Natural killer cell (primary cell): ENCODE results near the gene SUSD1. TPM values are rescaled to one million over a fixed set of nuclear protein-coding genes. Genes with fewer than 3 reads are reported as not detected.

Experiments used
- ATAC-seq, 3 donors: fragments of 150-1000 bp in 2 of 3; fragments of 200-7000 bp in 1 of 3; cut with Tn5 transposase; 1 replicate in 1 of 3; 2 replicates in 2 of 3; pipeline ENCODE4 v1.10.0; 2021; ENCODE audit warnings: mild to moderate bottlenecking in 2 of 3, moderate library complexity in 2 of 3
- DNase-seq, 2 donors: peaks; one replicate each; pipeline versions ENCODE4 v3.0.0 to v3.0.0-alpha.2; 2013 to 2021; ENCODE audit warnings: mixed read lengths in 1 of 2
- H3K27ac ChIP-seq: one replicate; pipeline ENCODE4 v1.5.1; 2013; ENCODE audit warnings: mild to moderate bottlenecking, low read length
- H3K27me3 ChIP-seq: one replicate; pipeline ENCODE4 v1.6.1; 2013; ENCODE audit warnings: low read length; ENCODE audit not compliant: control insufficient read depth, insufficient read depth
- H3K36me3 ChIP-seq: one replicate; pipeline ENCODE4 v1.6.1; 2013; ENCODE audit warnings: low read length; ENCODE audit not compliant: control insufficient read depth, insufficient read depth
- H3K4me1 ChIP-seq: one replicate; pipeline ENCODE4 v1.6.1; 2013; ENCODE audit warnings: low read length; ENCODE audit not compliant: control insufficient read depth, insufficient read depth
- H3K4me3 ChIP-seq: one replicate; pipeline ENCODE4 v1.5.1; 2013; ENCODE audit warnings: low read length
- H3K9me3 ChIP-seq: one replicate; pipeline ENCODE4 v1.6.1; 2013; ENCODE audit warnings: low read length; ENCODE audit not compliant: control insufficient read depth, insufficient read depth
- H3K27ac Mint-ChIP-seq, 2 donors: one replicate each; pipeline ENCODE4 v1.8.0; 2022; ENCODE audit warnings: mild to moderate bottlenecking in 2 of 2, mixed read lengths in 2 of 2, moderate library complexity in 1 of 2
- H3K27me3 Mint-ChIP-seq, 2 donors: one replicate each; pipeline ENCODE4 v1.8.0; 2022; ENCODE audit warnings: low read depth in 2 of 2, mixed read lengths in 2 of 2
- H3K36me3 Mint-ChIP-seq: one replicate; pipeline ENCODE4 v1.8.0; 2022; ENCODE audit warnings: mixed read lengths
- H3K4me1 Mint-ChIP-seq, 2 donors: one replicate each; pipeline ENCODE4 v1.8.0; 2022; ENCODE audit warnings: mixed read lengths in 2 of 2
- H3K4me3 Mint-ChIP-seq: one replicate; pipeline ENCODE4 v1.8.0; 2022; ENCODE audit warnings: mild to moderate bottlenecking, moderate library complexity, mixed read lengths
- H3K9me3 Mint-ChIP-seq, 2 donors: one replicate each; pipeline ENCODE4 v1.8.0; 2022; ENCODE audit warnings: mixed read lengths in 2 of 2
- WGBS: methylation state at CpG from one replicate; pipeline ENCODE4 v1.1.7; 2013; ENCODE audit warnings: missing lambda C conversion rate; ENCODE audit not compliant: insufficient coverage; 5-methylcytosine and 5-hydroxymethylcytosine counted together
- intact Hi-C: fragments of 100-400 bp; cut with micrococcal nuclease; formaldehyde crosslinking; loops from one replicate; pipeline ENCODE4 v1.14.2; 2022
- total RNA-seq, 4 donors: library from RNA; stranded (reverse); fragments of 120-200 nt in 1 of 4; gene quantifications; one replicate each; pipeline versions ENCODE4 v1.2.3 to v1.2.4, GENCODE V29; 2013 to 2022
- TF ChIP-seq, protein P1 (sequence below): fragments of 200-600 bp; IDR thresholded peaks from one replicate; pipeline ENCODE4 v1.8.0; 2022; ENCODE audit warnings: antibody characterized with exemption

SUSD1 gene
- total RNA-seq, 3 donors from 2014 or later (not counting 1 experiment from before 2014, with no cell fraction given): 74.1 to 97.4 (median 86.9) TPM

DNA sequence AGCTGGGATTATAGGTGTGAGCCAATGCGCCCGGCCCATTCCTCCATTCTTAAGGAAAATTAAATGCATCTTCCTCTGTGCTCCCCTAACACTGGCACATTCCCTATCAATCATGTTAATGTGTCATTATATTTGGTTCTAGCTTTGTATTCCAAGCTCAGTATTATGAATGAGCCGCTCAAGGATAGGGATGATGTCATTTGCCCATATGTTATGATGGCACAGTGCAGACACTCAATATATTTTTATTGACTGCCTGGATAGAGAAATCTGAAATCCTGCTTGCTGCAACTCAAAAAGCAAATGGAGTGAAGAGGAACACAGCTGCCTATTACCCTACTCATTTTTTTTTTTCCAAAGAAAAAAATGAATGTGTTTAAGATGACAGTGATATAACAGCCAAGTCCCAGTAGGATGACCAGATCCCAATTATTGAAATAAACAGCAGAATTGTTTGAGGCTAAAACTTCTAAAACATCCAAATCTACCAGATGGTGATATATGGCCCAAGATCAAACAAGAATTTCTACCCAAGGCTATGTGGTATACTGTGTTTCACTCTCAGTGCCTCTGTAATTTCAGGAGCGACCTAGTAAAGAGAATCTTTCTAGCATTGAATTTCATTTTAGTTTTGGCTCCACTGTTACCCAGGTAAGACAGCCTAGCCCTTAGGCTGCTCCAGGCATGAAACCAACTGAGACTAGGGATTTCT is 16.3 kb downstream of the SUSD1 start:
- Histone ChIP-seq H3K27me3 (no peaks in the 10 kb centered on the region), H3K4me1 (no peaks in the 10 kb centered on the region), H3K9me3 (no peaks in the 10 kb centered on the region), H3K4me3 (no peak overlapping the region), H3K27ac (no peak overlapping the region), H3K36me3 (peaks cover 2% of the 10 kb centered on the region)
- Mint-ChIP-seq H3K36me3 (no peaks in the 10 kb centered on the region), H3K9me3 (no peaks in the 10 kb centered on the region), H3K27me3 (no peaks in the 10 kb centered on the region), H3K4me3 (no peak overlapping the region), H3K4me1 (peaks cover 53 to 58% of the 10 kb centered on the region in 2 donors), H3K27ac (no peak overlapping the region)
- intact Hi-C loops: no loop called here
- 97% methylated on average over 4 of the region's 4 CpGs for WGBS
- DNase-seq: no peak
- TF ChIP-seq, protein P1, sequence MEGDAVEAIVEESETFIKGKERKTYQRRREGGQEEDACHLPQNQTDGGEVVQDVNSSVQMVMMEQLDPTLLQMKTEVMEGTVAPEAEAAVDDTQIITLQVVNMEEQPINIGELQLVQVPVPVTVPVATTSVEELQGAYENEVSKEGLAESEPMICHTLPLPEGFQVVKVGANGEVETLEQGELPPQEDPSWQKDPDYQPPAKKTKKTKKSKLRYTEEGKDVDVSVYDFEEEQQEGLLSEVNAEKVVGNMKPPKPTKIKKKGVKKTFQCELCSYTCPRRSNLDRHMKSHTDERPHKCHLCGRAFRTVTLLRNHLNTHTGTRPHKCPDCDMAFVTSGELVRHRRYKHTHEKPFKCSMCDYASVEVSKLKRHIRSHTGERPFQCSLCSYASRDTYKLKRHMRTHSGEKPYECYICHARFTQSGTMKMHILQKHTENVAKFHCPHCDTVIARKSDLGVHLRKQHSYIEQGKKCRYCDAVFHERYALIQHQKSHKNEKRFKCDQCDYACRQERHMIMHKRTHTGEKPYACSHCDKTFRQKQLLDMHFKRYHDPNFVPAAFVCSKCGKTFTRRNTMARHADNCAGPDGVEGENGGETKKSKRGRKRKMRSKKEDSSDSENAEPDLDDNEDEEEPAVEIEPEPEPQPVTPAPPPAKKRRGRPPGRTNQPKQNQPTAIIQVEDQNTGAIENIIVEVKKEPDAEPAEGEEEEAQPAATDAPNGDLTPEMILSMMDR: no peak
- ATAC-seq: no peak

DNA sequence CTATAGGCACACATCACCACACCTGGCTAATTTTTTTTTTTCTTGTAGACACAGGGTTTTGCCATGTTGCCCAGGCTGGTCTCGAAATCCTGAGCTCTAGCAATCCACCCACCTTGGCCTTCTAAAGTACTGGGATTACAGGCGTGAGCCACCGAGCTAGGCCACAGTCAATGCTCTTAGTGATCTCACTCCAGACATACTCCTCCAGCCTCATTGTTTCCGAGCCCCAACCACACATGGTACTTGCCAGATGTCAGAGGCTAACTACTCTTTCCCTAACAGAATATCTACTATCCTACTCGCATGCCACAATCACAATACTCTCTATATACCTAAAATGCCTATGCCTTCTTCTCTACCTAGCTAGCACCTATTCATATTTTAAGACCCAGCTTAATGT is 17.1 kb downstream of the SUSD1 start:
- Mint-ChIP-seq H3K4me3 (no peak overlapping the region), H3K27ac (peak overlapping the region in 1 of 2 donors; percentile 50), H3K27me3 (no peaks in the 10 kb centered on the region), H3K36me3 (no peaks in the 10 kb centered on the region), H3K9me3 (no peaks in the 10 kb centered on the region), H3K4me1 (peaks cover 53 to 55% of the 10 kb centered on the region in 2 donors)
- TF ChIP-seq, protein P1: no peak
- intact Hi-C loops: no loop called here
- Histone ChIP-seq H3K36me3 (peaks cover 6% of the 10 kb centered on the region), H3K27ac (no peak overlapping the region), H3K9me3 (no peaks in the 10 kb centered on the region), H3K4me3 (no peak overlapping the region), H3K4me1 (no peaks in the 10 kb centered on the region), H3K27me3 (no peaks in the 10 kb centered on the region)
- DNase-seq: no peak
- 95% methylated on average over 5 of the region's 5 CpGs for WGBS
- no peak for ATAC-seq

DNA sequence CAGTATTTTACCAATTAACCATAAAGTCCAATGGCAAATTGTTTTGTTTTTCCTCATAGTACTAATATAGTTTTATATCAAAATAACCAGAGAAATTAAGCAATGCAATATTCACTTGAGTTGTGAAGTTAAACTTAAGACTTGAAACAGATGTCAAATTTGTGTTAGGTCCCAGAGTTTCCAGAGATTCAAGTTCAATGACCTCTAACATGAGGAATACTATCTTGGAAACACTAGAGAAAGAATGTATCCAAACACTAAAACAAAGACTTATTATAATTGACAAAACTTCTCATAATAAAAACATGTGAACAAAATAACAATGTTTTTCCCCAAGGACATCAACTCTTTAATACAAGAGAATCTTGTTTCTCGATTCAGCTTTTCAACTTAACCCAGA is 18.0 kb downstream of the SUSD1 start:
- DNase-seq: no peak
- no peak overlapping the region for H3K27ac ChIP-seq
- no peak overlapping the region for H3K4me3 ChIP-seq

More for the DNA sequence above, 18.0 kb downstream of the SUSD1 start:
- Mint-ChIP-seq H3K4me1 (peaks cover 46 to 47% of the 10 kb centered on the region in 2 donors), H3K36me3 (no peaks in the 10 kb centered on the region), H3K9me3 (no peaks in the 10 kb centered on the region), H3K4me3 (no peak overlapping the region), H3K27me3 (no peaks in the 10 kb centered on the region), H3K27ac (peak overlapping the region; percentile 22 to 50)
- Histone ChIP-seq H3K27me3 (no peaks in the 10 kb centered on the region), H3K4me1 (no peaks in the 10 kb centered on the region), H3K36me3 (peaks cover 6% of the 10 kb centered on the region), H3K9me3 (no peaks in the 10 kb centered on the region)
- no peak for ATAC-seq
- TF ChIP-seq, protein P1: no peak
- WGBS: 93% methylated on average over 1 of the region's 1 CpG
- intact Hi-C loops: no loop called here
